Ishikawa (cell line): ENCODE results near the gene PDE11A.

Experiments
- CEBPB ChIP-seq: IDR thresholded peaks from 2 replicates; pipeline ENCODE4 v1.6.1; 2012
- CREB1 ChIP-seq: IDR thresholded peaks from 2 replicates; pipeline ENCODE4 v1.6.1; 2012; ENCODE audit warnings: low read depth
- EGR1 ChIP-seq: IDR thresholded peaks from 2 replicates; pipeline ENCODE4 v1.6.1; 2012
- EP300 ChIP-seq: IDR thresholded peaks from 2 replicates; pipeline ENCODE4 v1.6.1; 2012; ENCODE audit warnings: borderline replicate concordance
- FOXM1 ChIP-seq: IDR thresholded peaks from 2 replicates; pipeline ENCODE4 v1.6.1; 2012; ENCODE audit warnings: low read depth, borderline replicate concordance
- MAX ChIP-seq: IDR thresholded peaks from 2 replicates; pipeline ENCODE4 v1.6.1; 2012
- NFIC ChIP-seq: IDR thresholded peaks from 2 replicates; pipeline ENCODE4 v1.6.1; 2012
- RAD21 ChIP-seq: IDR thresholded peaks from 2 replicates; pipeline ENCODE4 v1.6.1; 2012; ENCODE audit warnings: low read depth
- TAF1 ChIP-seq: IDR thresholded peaks from 2 replicates; pipeline ENCODE4 v1.6.1; 2012; ENCODE audit warnings: low read depth, mild to moderate bottlenecking
- TCF12 ChIP-seq: IDR thresholded peaks from 2 replicates; pipeline ENCODE4 v1.6.1; 2012; ENCODE audit warnings: low read depth
- TEAD4 ChIP-seq: IDR thresholded peaks from 2 replicates; pipeline ENCODE4 v1.6.1; 2012
- YY1 ChIP-seq: IDR thresholded peaks from 2 replicates; pipeline ENCODE4 v1.6.1; 2012; ENCODE audit warnings: low read depth
- ZBTB7A ChIP-seq: IDR thresholded peaks from 2 replicates; pipeline ENCODE4 v1.6.1; 2012; ENCODE audit warnings: low read depth
- TF ChIP-seq, protein P1 (sequence below): IDR thresholded peaks from 2 replicates; pipeline ENCODE4 v1.6.1; 2012; ENCODE audit warnings: low read depth, mild to moderate bottlenecking

DNA sequence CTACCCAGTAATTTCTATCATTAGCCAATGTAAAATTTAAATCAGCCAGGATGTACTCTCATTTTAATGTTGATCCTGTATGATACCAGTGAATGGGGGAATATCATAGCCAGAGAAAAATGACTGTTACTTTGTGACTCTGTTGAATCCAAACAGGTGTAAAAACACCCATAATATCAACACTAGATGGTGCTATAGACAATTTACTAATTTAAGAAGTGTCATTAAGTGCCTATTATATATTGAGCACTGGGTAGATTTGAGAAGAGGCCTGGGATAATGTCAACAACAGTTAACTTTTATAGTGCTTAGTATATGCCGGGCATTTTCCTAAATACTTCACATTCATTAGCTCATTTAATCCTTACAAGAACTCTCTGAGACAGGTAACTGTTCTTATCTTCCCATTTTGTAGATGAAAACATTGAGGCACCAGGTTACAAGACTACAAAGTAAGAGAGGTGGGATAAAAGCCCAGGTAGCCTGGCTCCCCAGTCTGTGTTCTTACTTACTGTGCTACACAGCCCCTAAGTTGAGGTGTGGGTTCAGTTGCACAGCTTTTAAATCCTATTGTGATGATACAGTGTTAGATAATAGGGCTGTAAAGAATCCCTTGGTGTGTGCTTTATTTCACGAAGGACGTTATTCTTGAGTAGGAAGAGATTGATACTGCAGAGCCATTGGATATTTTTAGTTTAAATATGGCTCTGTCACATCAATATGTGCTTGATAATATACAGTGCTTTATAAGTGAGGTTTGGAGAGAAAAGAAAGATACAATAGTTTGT is 354.6 kb downstream of the PDE11A start:
- TF ChIP-seq, protein P1, sequence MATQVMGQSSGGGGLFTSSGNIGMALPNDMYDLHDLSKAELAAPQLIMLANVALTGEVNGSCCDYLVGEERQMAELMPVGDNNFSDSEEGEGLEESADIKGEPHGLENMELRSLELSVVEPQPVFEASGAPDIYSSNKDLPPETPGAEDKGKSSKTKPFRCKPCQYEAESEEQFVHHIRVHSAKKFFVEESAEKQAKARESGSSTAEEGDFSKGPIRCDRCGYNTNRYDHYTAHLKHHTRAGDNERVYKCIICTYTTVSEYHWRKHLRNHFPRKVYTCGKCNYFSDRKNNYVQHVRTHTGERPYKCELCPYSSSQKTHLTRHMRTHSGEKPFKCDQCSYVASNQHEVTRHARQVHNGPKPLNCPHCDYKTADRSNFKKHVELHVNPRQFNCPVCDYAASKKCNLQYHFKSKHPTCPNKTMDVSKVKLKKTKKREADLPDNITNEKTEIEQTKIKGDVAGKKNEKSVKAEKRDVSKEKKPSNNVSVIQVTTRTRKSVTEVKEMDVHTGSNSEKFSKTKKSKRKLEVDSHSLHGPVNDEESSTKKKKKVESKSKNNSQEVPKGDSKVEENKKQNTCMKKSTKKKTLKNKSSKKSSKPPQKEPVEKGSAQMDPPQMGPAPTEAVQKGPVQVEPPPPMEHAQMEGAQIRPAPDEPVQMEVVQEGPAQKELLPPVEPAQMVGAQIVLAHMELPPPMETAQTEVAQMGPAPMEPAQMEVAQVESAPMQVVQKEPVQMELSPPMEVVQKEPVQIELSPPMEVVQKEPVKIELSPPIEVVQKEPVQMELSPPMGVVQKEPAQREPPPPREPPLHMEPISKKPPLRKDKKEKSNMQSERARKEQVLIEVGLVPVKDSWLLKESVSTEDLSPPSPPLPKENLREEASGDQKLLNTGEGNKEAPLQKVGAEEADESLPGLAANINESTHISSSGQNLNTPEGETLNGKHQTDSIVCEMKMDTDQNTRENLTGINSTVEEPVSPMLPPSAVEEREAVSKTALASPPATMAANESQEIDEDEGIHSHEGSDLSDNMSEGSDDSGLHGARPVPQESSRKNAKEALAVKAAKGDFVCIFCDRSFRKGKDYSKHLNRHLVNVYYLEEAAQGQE = no peak
- TF ChIP-seq MAX = no peak
- no peak for TF ChIP-seq NFIC
- no peak for TF ChIP-seq CREB1
- TF ChIP-seq ZBTB7A = no peak
- TF ChIP-seq TAF1 = no peak
- no peak for TF ChIP-seq TEAD4
- TF ChIP-seq YY1 = no peak
- no peak for TF ChIP-seq TCF12
- TF ChIP-seq EP300 = no peak
- no peak for TF ChIP-seq CEBPB
- no peak for TF ChIP-seq FOXM1
- TF ChIP-seq RAD21 = no peak; the same call in 1 of the 2 replicates
- no peak for TF ChIP-seq EGR1
